DOHH2 (cell line): ENCODE data around the gene HAO2.

Source experiments
- H3F3A ChIP-seq: fragments of 200-600 bp; sonication (generic), shearing (Covaris generic); 2 replicates; pipeline ENCODE4 v1.6.0; 2016; ENCODE audit warnings: antibody characterized with exemption, mild to moderate bottlenecking; ENCODE audit not compliant: control insufficient read depth, insufficient read depth
- H3K27ac ChIP-seq: fragments of 200-600 bp; sonication (generic); 2 replicates; pipeline ENCODE4 v1.5.1; 2014; ENCODE audit warnings: low read depth, mild to moderate bottlenecking, low read length, moderate library complexity
- H3K27me3 ChIP-seq: fragments of 200-600 bp; sonication (generic); 2 replicates; pipeline ENCODE4 v1.6.1; 2014; ENCODE audit warnings: mild to moderate bottlenecking, low read length, mixed read lengths; ENCODE audit not compliant: control insufficient read depth
- H3K36me3 ChIP-seq: fragments of 200-600 bp; sonication (generic); 2 replicates; pipeline ENCODE4 v1.6.1; 2014; ENCODE audit warnings: mild to moderate bottlenecking, low read length, moderate library complexity, mixed read lengths; ENCODE audit not compliant: control insufficient read depth
- H3K4me1 ChIP-seq: fragments of 200-600 bp; sonication (generic); 2 replicates; pipeline ENCODE4 v1.6.1; 2014; ENCODE audit warnings: mild to moderate bottlenecking, low read length, mixed read lengths; ENCODE audit not compliant: control insufficient read depth
- H3K4me2 ChIP-seq: fragments of 200-600 bp; sonication (generic); 2 replicates; pipeline ENCODE4 v1.6.0; 2014; ENCODE audit warnings: mild to moderate bottlenecking, low read length, moderate library complexity
- H3K4me3 ChIP-seq: fragments of 200-600 bp; sonication (generic); 2 replicates; pipeline ENCODE4 v1.5.1; 2014; ENCODE audit warnings: mild to moderate bottlenecking, low read length, mixed read lengths
- H3K79me2 ChIP-seq: fragments of 200-600 bp; sonication (generic); 2 replicates; pipeline ENCODE4 v1.6.1; 2014; ENCODE audit warnings: mild to moderate bottlenecking, low read length, mixed read lengths; ENCODE audit not compliant: control insufficient read depth
- H3K9me2 ChIP-seq: fragments of 200-600 bp; sonication (generic); replicated peaks from 2 replicates; pipeline ENCODE4 v1.6.1; 2014; ENCODE audit warnings: mild to moderate bottlenecking, low read length, mixed read lengths; ENCODE audit not compliant: control insufficient read depth
- H3K9me3 ChIP-seq: fragments of 200-600 bp; sonication (generic); 2 replicates; pipeline ENCODE4 v1.6.1; 2014; ENCODE audit warnings: antibody characterized with exemption, low read length, mixed read lengths; ENCODE audit not compliant: control insufficient read depth, insufficient read depth
- H4K20me1 ChIP-seq: fragments of 200-600 bp; sonication (generic); 2 replicates; pipeline ENCODE4 v1.6.0; 2014; ENCODE audit warnings: low read depth, mild to moderate bottlenecking, antibody characterized with exemption, low read length, moderate library complexity; ENCODE audit not compliant: control insufficient read depth, insufficient read depth
- EZH2phosphoT487 ChIP-seq: fragments of 200-600 bp; sonication (generic); IDR thresholded peaks from 2 replicates; pipeline ENCODE4 v1.6.1; 2017; ENCODE audit warnings: borderline replicate concordance, mild to moderate bottlenecking, antibody characterized with exemption, low read length, moderate library complexity, mixed read lengths
- TF ChIP-seq, protein P1 (sequence below): fragments of 200-600 bp; sonication (generic); IDR thresholded peaks from one replicate; pipeline ENCODE4 v1.5.1; 2014; ENCODE audit warnings: antibody characterized with exemption, mild to moderate bottlenecking, low read depth, low read length; ENCODE audit not compliant: poor library complexity, severe bottlenecking

The HAO2 gene

GRCh38 chr1:119397986-119398385 is 29.4 kb downstream of the HAO2 start:
- Histone ChIP-seq H3K9me3 (no peaks in the 10 kb centered on the region), H3K9me2 (no peaks in the 10 kb centered on the region), H3F3A (no peaks in the 10 kb centered on the region), H3K4me1 (no peaks in the 10 kb centered on the region), H3K4me2 (no peak overlapping the region), H3K4me3 (no peak overlapping the region), H3K27me3 (no peaks in the 10 kb centered on the region), H3K27ac (no peak overlapping the region), H3K36me3 (no peaks in the 10 kb centered on the region), H4K20me1 (no peaks in the 10 kb centered on the region), H3K79me2 (no peaks in the 10 kb centered on the region)
- TF ChIP-seq, protein P1, sequence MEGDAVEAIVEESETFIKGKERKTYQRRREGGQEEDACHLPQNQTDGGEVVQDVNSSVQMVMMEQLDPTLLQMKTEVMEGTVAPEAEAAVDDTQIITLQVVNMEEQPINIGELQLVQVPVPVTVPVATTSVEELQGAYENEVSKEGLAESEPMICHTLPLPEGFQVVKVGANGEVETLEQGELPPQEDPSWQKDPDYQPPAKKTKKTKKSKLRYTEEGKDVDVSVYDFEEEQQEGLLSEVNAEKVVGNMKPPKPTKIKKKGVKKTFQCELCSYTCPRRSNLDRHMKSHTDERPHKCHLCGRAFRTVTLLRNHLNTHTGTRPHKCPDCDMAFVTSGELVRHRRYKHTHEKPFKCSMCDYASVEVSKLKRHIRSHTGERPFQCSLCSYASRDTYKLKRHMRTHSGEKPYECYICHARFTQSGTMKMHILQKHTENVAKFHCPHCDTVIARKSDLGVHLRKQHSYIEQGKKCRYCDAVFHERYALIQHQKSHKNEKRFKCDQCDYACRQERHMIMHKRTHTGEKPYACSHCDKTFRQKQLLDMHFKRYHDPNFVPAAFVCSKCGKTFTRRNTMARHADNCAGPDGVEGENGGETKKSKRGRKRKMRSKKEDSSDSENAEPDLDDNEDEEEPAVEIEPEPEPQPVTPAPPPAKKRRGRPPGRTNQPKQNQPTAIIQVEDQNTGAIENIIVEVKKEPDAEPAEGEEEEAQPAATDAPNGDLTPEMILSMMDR: no peak
- TF ChIP-seq EZH2phosphoT487: no peak

DNA sequence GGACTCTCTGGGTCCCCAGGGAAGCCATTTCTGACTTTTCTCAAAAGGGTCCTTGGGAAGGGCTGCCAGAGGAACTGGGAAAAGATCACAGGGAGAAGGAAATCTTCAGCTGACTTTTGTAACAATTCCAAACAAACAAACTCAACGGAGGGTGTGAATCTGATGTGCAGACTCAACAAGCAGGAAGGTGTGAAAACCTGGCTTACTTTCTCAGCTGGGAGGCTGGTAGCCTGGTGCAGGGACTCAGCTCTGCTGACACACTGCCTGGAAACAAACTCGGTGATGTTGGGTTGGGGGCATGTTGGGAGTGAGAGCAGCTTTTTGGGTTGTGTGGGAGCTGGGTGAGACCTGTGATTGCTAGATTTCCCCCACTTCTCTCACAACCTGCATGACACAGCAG is 36.2 kb downstream of the HAO2 start:
- Histone ChIP-seq H3F3A (no peaks in the 10 kb centered on the region), H3K27me3 (no peaks in the 10 kb centered on the region), H3K4me2 (no peak overlapping the region), H3K4me3 (no peak overlapping the region), H3K79me2 (no peaks in the 10 kb centered on the region), H3K9me3 (no peaks in the 10 kb centered on the region), H3K36me3 (no peaks in the 10 kb centered on the region), H3K27ac (no peak overlapping the region), H4K20me1 (no peaks in the 10 kb centered on the region), H3K4me1 (no peaks in the 10 kb centered on the region), H3K9me2 (no peaks in the 10 kb centered on the region)
- TF ChIP-seq, protein P1: no peak
- no peak for TF ChIP-seq EZH2phosphoT487

DNA sequence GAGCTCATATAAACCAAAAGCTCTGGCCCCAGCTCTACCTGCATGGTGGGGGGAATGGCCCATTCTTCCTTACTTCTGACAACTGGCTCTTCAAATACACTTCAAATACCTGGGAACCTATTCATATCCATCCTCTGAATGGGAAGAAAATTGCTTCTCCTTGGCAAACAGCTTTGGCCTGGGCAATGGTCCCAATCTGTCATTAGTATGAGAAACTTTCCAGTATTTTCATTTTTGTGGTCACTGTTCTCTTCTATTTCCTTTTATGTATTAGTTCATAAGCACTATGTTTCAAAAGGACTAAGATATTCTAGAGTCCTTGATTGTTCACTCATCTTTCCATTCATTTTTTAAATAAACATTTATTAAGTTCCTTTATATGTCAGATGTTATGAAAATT is 41.1 kb downstream of the HAO2 start:
- Histone ChIP-seq H4K20me1 (no peaks in the 10 kb centered on the region), H3K4me2 (no peak overlapping the region), H3F3A (no peaks in the 10 kb centered on the region), H3K27me3 (no peaks in the 10 kb centered on the region), H3K4me1 (no peaks in the 10 kb centered on the region), H3K9me3 (no peaks in the 10 kb centered on the region), H3K9me2 (no peaks in the 10 kb centered on the region), H3K27ac (no peak overlapping the region), H3K79me2 (no peaks in the 10 kb centered on the region), H3K4me3 (no peak overlapping the region), H3K36me3 (no peaks in the 10 kb centered on the region)
- TF ChIP-seq EZH2phosphoT487: no peak
- TF ChIP-seq, protein P1: no peak

DNA sequence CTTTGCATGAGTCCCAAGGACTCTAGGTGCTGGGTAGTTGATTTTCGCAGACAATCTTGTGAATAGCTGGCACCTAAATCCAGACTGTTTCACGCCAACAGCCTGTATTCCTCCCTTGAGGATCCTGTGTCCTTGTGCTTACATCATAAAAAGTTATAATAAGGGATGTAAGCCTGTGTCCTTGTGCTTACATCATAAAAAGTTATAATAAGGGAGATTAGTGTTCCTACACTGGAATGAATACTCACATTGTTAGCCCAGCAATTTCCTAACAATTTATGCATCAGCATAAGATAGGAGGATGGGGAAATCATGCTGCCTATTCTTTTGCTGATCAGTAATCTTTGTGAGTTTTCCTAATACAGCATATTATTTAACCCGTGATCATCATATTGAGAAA is 42.4 kb downstream of the HAO2 start:
- H3K27me3 ChIP-seq: no peaks in the 10 kb centered on the region
- H4K20me1 ChIP-seq: no peaks in the 10 kb centered on the region
- H3K27ac ChIP-seq: no peak overlapping the region
- no peaks in the 10 kb centered on the region for H3K4me1 ChIP-seq
- H3K9me3 ChIP-seq: no peaks in the 10 kb centered on the region
- H3K36me3 ChIP-seq: no peaks in the 10 kb centered on the region
- TF ChIP-seq, protein P1: no peak
- H3K9me2 ChIP-seq: no peaks in the 10 kb centered on the region
- no peak overlapping the region for H3K4me2 ChIP-seq
- H3K4me3 ChIP-seq: no peak overlapping the region
- no peaks in the 10 kb centered on the region for H3K79me2 ChIP-seq
- H3F3A ChIP-seq: no peaks in the 10 kb centered on the region
